ENCODE data around the gene HSPG2. TPM values are rescaled to one million over a fixed set of nuclear protein-coding genes. Genes with fewer than 3 reads are reported as not detected.
"Not testable (repeated sequence)": the region's sequence is repeated elsewhere in the genome, so short reads cannot be mapped to it uniquely, and the experiment has no call there.

The HSPG2 gene
- total and polyA plus RNA-seq, 2 of the 8 experiments (the other 6 are each of a cell fraction or from before 2014, with no cell fraction given), result 17.8 to 111 TPM

DNA sequence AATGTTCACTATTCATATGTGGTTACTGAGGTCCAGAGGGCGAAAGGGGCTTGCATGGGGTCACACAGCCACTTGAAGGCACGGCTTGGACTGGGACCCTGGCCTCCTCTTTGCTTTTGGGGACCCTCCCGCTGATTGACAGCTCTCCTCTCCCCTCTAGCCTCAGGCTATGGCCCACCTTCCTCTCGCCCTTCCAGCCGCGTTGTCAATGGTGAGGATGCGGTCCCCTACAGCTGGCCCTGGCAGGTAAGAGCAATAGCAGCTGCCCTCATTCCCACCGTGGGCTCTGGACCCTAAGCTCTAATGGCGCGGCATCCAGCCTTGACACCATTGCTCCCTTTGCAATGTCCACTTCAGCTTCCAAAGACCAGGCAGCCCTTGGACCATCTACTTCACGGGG is 41.1 kb upstream of the HSPG2 start:
- H3K4me2 ChIP-seq (ENCODE audit: insufficient read depth in 1 of 2, low read depth in 2 of 2, low read length in 2 of 2); POLR2A ChIA-PET (ENCODE audit: partially characterized antibody); H4K8ac ChIP-seq (ENCODE audit: extremely low read depth, insufficient read depth, low read length); H2AFZ ChIP-seq (ENCODE audit: low read length); H3K23ac ChIP-seq (ENCODE audit: insufficient read length); H3K79me1 ChIP-seq (ENCODE audit: low read depth, low read length); DNase-seq (ENCODE audit: low read depth in 1 of 2, low spot score in 2 of 2); H2AK5ac ChIP-seq (ENCODE audit: low read depth, low read length); FAIRE-seq; H3K36me3 ChIP-seq (ENCODE audit: control insufficient read depth in 2 of 4, insufficient read depth in 4 of 4, low read length in 3 of 4); H3K14ac ChIP-seq (ENCODE audit: insufficient read length); H3K23me2 ChIP-seq (ENCODE audit: low read depth, low read length); H4K5ac ChIP-seq (ENCODE audit: insufficient read length, low read depth, low read length); H2BK5ac ChIP-seq (ENCODE audit: low read depth, low read length); H2BK15ac ChIP-seq (ENCODE audit: low read length); H3K27ac ChIP-seq (ENCODE audit: low read depth, low read length); H3K9me3 ChIP-seq (ENCODE audit: insufficient read depth in 2 of 2, low read depth in 1 of 2, low read length in 1 of 2); H3K4me3 ChIP-seq (ENCODE audit: extremely low read depth in 1 of 4, insufficient read depth in 2 of 4, low read depth in 3 of 4, low read length in 4 of 4); H3K4ac ChIP-seq (replicated peaks; ENCODE audit: insufficient read length, low read depth, low read length); H4K20me1 ChIP-seq (replicated peaks in 1 of 2; ENCODE audit: control insufficient read depth in 1 of 2, insufficient read depth in 2 of 2, low read length in 2 of 2); H3K56ac ChIP-seq (replicated peaks; ENCODE audit: insufficient read length, low read depth, low read length); H2BK20ac ChIP-seq (ENCODE audit: low read length); H3K79me2 ChIP-seq (ENCODE audit: control insufficient read depth in 1 of 2, insufficient read depth in 2 of 2, low read length in 2 of 2); H3K18ac ChIP-seq (ENCODE audit: extremely low read depth, low read length); H2BK120ac ChIP-seq (replicated peaks; ENCODE audit: low read depth, low read length); H3K4me1 ChIP-seq (replicated peaks in 1 of 4; ENCODE audit: control insufficient read depth in 3 of 4, insufficient read depth in 4 of 4, low read length in 3 of 4); H3K27me3 ChIP-seq (replicated peaks in 1 of 4; ENCODE audit: control insufficient read depth in 3 of 4, extremely low read depth in 1 of 4, insufficient read depth in 3 of 4, low read length in 3 of 4); H3K9ac ChIP-seq (replicated peaks in 1 of 4; ENCODE audit: extremely low read depth in 1 of 4, low read depth in 3 of 4, low read length in 3 of 4); H4K91ac ChIP-seq (replicated peaks; ENCODE audit: insufficient read length, low read length): not testable (repeated sequence)
- CTCF ChIA-PET (ENCODE audit: partially characterized antibody), result interaction anchor here (0.8 to 1.2 kb wide), 4 partner anchors 15 to 309 kb away, joined by 3 to 4 read pairs (median 3); partner anchors contain the start of gene RAP1GAP
- WGBS, 2 experiments (ENCODE audit: extremely low coverage in 1 of 2, insufficient coverage in 1 of 2, insufficient read length in 1 of 2, insufficient replicate concordance in 2 of 2, low coverage in 1 of 2, low lambda C conversion rate in 2 of 2, missing lambda C conversion rate in 1 of 2), result 80% methylated on average over 11 of the region's 11 CpGs; no CpG with 5 or more reads in 1 of the 2 experiments
- H2BK12ac ChIP-seq (ENCODE audit: low read depth, low read length), result 0 out of 2 replicates have a peak overlapping the region, but pooled peaks have one; percentile 27

DNA sequence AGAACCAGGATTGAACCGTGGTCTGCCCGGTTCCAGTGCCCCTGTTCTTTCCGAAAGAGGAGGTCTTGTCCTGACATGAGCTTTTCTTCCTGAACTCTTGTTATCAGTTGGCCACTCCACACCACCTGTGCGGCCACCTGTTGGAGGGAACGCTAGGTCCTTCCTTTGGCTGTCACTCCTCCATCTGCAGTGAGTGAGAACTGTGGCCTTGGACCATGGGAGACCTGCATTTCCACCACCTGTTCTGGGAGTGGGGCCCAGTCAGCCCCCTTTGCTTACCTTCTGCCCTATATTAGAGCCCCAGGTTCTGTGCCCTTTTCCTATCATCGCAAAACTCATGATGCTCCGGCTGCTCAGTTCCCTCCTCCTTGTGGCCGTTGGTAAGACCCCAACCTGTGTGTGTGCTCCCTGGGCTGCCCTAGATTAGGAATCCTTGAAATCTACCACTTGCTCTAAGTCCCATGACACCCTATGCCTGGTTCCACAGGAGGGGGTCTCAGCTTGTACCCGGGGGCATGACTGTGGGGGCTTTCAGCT is 39.7 kb upstream of the HSPG2 start, which contains the start of gene CELA3B:
Gene CELA3B, plus strand, starts transcription at position 320 of the 537 bp plus-strand sequence. Its CDS starts 18 bp downstream, at position 338.
- ChIA-PET POLR2A (ENCODE audit: partially characterized antibody) (interaction anchor here (1.4 kb wide), 1 partner anchor 49 kb away, joined by 3 read pairs; no protein-coding TSS in a partner anchor), CTCF (ENCODE audit: partially characterized antibody) (interaction anchor here (0.9 to 1.8 kb wide), 3 partner anchors 30 to 138 kb away, joined by 3 to 4 read pairs (median 3); no protein-coding TSS in a partner anchor)
- H3K9ac ChIP-seq (replicated peaks in 1 of 4; ENCODE audit: extremely low read depth in 1 of 4, low read depth in 3 of 4, low read length in 3 of 4); H4K8ac ChIP-seq (ENCODE audit: extremely low read depth, insufficient read depth, low read length); H3K18ac ChIP-seq (ENCODE audit: extremely low read depth, low read length); H3K79me1 ChIP-seq (ENCODE audit: low read depth, low read length); H3K36me3 ChIP-seq (ENCODE audit: control insufficient read depth in 2 of 4, insufficient read depth in 4 of 4, low read length in 3 of 4); H3K4ac ChIP-seq (replicated peaks; ENCODE audit: insufficient read length, low read depth, low read length); H3K56ac ChIP-seq (replicated peaks; ENCODE audit: insufficient read length, low read depth, low read length); FAIRE-seq; H2BK20ac ChIP-seq (ENCODE audit: low read length); H2BK120ac ChIP-seq (replicated peaks; ENCODE audit: low read depth, low read length); H3K79me2 ChIP-seq (ENCODE audit: control insufficient read depth in 1 of 2, insufficient read depth in 2 of 2, low read length in 2 of 2); DNase-seq (ENCODE audit: low read depth in 1 of 2, low spot score in 2 of 2); H2AK5ac ChIP-seq (ENCODE audit: low read depth, low read length); H2BK12ac ChIP-seq (ENCODE audit: low read depth, low read length); H3K4me1 ChIP-seq (replicated peaks in 1 of 4; ENCODE audit: control insufficient read depth in 3 of 4, insufficient read depth in 4 of 4, low read length in 3 of 4); H3K27ac ChIP-seq (ENCODE audit: low read depth, low read length); H4K5ac ChIP-seq (ENCODE audit: insufficient read length, low read depth, low read length); H4K20me1 ChIP-seq (replicated peaks in 1 of 2; ENCODE audit: control insufficient read depth in 1 of 2, insufficient read depth in 2 of 2, low read length in 2 of 2); H3K27me3 ChIP-seq (replicated peaks in 1 of 4; ENCODE audit: control insufficient read depth in 3 of 4, extremely low read depth in 1 of 4, insufficient read depth in 3 of 4, low read length in 3 of 4); H3K23me2 ChIP-seq (ENCODE audit: low read depth, low read length); H3K14ac ChIP-seq (ENCODE audit: insufficient read length); H3K23ac ChIP-seq (ENCODE audit: insufficient read length); H2AFZ ChIP-seq (ENCODE audit: low read length); H3K4me2 ChIP-seq (ENCODE audit: insufficient read depth in 1 of 2, low read depth in 2 of 2, low read length in 2 of 2); H3K9me3 ChIP-seq (ENCODE audit: insufficient read depth in 2 of 2, low read depth in 1 of 2, low read length in 1 of 2); H2BK5ac ChIP-seq (ENCODE audit: low read depth, low read length); H2BK15ac ChIP-seq (ENCODE audit: low read length); H3K4me3 ChIP-seq (ENCODE audit: extremely low read depth in 1 of 4, insufficient read depth in 2 of 4, low read depth in 3 of 4, low read length in 4 of 4); H4K91ac ChIP-seq (replicated peaks; ENCODE audit: insufficient read length, low read length): not testable (repeated sequence)
- 91% methylated on average over 7 of the region's 9 CpGs; no CpG with 5 or more reads in 1 of the 2 experiments for WGBS, 2 experiments (ENCODE audit: extremely low coverage in 1 of 2, insufficient coverage in 1 of 2, insufficient read length in 1 of 2, insufficient replicate concordance in 2 of 2, low coverage in 1 of 2, low lambda C conversion rate in 2 of 2, missing lambda C conversion rate in 1 of 2)
